ENCODE results near the gene BARX1. TPM values are rescaled to one million over a fixed set of nuclear protein-coding genes. Genes with fewer than 3 reads are reported as not detected.
"Not testable (repeated sequence)": the region's sequence is repeated elsewhere in the genome, so short reads cannot be mapped to it uniquely, and the experiment has no call there.

Gene BARX1, protein sequence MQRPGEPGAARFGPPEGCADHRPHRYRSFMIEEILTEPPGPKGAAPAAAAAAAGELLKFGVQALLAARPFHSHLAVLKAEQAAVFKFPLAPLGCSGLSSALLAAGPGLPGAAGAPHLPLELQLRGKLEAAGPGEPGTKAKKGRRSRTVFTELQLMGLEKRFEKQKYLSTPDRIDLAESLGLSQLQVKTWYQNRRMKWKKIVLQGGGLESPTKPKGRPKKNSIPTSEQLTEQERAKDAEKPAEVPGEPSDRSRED
- not detected in 2 replicates for total RNA-seq (2014; rRNA removed)
- polyA plus RNA-seq (2012), result 0.19 TPM

DNA sequence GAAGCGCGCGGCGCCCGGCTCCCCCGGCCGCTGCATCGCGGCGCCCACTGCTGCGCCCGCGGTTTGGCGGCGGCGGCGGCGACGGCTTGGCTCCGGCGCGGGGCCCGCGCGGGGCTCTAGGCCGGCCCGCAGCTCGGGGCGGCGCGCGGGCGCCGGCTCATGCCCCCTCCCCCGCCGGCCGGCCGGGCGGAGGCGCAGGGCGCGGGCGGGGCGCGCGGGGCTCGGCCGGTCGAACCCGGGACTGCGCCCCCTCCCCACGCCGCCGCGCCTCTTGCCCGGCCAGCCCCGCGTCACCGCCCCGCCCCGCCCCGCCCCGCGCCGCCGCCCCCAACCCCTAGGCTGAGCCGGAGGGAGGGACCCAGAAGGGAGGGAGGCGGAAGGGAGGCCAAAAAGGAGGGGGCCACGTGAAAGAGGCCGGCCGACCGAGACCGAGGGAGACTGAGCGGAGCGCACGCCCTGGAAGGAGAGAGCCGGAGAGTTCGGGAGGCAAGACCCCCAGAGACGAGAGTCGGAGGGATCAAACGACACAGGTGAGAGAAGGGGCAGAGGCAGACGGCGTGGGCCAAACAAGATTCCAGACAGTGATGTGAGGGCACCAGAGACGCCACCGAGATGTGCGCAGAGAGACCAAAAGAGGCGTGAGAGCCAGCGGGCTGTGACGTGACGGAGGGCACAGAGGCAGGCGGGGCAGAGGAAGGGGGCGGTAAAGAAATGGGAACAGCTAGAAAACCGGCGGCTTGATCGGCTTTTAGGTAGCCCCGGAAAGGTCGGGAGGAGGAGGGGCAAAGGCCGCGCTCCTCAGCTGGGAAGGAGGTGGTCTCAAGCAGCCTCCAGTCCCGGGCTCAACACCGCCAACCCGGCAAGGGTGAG is at the start of gene BARX1:
Gene BARX1, minus strand, starts transcription at position 245 of the 870 bp plus-strand sequence. Its CDS starts 209 bp downstream, at position 36.
- DNase-seq (ENCODE audit: low read depth), result no peak

DNA sequence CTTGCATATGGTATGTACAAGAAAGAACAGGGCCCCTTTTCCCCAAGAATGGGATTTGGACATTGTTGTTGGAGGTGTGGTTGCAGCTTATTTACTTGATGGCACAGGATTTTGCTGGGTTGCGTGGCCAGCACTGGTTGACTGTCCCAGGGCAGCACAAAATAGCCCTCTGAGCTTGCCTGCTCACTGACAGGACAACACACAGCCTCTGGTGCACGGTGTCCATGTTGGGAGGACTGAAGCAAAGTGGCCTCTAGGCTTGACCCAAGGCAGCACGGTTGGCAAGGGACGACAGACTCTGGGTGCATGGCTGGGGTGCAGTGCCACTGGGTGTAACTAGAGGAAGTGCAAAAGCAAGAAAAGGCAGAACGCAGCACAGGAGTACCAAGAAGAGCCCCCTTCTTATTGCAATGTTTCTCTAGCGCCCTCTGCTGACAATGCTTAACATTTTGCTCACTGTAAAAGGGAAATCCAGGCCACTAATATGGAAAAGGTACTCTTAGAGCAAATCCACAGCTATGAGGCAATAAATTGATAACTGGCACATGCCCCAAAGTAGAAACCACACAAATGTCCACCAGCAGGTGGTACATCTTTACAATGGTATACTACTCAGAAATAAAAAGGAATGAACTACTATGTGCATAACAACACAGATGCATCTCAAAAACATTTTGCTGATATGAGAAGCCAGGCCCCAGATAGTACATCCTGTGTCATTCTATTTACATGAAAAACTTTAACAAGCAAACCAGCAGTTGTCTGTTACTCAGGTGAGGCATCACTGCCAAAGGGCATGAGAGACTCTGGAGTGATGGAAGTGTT is 47.4 kb upstream of the BARX1 start:
- DNase-seq (ENCODE audit: low read depth), result peak; percentile 44

DNA sequence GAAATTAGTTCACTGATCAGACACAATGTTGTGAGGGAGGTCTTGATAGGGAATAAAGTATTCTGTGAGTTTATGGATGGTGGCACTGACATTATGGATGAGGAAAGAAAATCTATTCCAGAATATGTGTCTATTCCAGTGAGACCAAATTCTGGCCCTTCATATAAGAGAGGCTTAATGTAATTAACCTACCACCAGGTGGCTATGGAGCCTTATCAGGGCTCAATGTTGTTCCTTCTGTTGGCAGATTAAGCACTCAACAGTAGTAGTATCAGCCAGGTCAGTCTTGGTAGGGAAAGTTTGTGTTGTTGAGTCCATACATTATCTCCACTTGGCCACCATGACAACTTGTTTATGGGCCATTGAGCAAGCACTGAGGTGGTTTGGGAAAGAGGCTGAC is 41.7 kb upstream of the BARX1 start:
- no peak for DNase-seq (ENCODE audit: low read depth)

DNA sequence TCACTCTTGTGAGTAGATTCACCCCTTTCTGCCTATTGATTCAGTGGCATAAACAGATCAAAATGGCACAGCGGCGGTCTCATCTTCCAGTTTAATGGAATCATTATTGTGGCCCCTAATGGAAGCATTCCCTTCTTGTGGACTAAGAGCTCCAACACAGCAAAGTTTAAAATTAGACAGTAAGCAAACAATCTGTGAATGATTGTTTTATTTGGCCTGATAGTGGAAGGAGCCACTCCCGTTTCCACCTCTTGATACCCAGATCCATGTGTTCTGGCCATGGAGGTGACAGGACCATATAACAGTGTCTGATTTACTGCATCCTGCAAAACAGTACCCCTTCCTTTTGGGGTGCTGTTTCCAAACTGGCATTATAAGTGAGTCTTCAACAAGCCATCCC is 41.2 kb upstream of the BARX1 start:
- no peak for DNase-seq (ENCODE audit: low read depth)

DNA sequence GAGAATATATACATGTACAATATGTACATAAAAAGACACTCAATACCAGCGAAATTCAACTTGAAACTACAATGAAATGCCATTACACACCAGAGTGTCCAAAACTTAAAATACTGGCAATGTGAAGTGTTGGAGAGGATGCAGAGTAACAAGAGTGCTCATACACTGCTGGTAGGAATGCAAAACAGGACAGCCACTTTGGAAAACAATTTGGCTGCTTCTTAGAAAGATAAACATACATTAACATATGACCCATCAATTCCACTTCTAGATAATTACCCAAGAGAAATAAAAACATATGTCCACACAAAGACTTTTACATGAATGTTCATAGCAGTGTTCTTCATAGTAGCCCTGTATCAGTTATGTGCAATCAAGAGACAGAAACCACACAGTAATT is 39.4 kb upstream of the BARX1 start:
- DNase-seq (ENCODE audit: low read depth), result no peak

DNA sequence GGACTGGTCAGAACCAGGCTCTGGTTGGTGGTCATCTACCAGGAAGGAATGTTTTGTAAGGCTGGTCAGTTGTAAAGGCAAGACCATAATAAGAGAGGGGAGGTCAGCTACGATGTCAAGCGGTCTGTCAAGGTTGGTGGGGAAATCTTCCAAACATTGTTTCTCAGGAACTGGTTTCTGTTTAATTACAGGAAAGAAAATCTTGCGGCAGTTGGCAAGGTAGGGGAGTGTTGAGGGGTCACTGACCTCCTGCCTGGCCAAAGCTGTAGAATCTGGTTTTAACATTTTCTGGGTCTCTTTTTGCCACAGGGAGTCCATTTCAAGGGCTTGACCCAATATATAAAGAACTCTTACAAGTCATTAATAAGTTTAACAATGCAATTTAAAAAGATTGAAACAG is 39.0 kb upstream of the BARX1 start:
- DNase-seq (ENCODE audit: low read depth), result no peak

DNA sequence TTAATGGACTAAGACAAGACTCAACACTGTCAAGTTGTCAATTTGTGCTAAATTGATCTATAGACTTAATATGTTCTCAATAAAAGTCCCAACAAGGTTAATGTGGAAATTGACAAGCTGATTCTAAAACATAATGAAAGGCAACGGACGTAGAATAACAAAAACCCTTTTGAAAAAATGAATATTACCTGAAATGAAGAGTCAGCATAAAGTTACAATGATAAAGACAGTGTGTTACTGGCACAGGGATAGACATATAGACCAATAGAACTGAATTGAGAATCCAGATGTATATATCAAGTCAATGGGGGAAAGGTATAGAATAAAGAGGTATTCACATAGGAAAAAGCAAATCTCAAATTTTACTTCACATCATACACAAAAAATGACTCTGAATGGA is 37.7 kb upstream of the BARX1 start:
- DNase-seq (ENCODE audit: low read depth), result no peak

DNA sequence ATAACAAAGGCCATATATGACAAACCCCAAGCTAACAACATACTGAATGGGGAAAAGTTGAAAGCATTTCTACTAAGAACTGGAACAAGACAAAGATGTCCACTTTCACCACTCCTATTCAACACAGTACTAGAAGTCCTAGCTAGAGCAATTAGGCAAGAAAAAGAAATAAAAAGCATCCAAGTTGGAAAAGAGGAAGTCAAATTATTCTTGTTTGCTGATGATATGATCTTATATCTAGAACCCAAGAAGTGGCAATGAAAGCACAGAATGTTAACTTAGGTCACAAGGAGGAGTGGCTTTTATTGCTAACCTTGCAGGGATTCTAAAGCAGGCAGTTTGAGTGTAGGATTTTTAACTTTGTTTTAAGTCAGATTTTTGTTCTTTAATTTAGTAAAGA is 35.3 kb upstream of the BARX1 start:
- no peak for DNase-seq (ENCODE audit: low read depth)

DNA sequence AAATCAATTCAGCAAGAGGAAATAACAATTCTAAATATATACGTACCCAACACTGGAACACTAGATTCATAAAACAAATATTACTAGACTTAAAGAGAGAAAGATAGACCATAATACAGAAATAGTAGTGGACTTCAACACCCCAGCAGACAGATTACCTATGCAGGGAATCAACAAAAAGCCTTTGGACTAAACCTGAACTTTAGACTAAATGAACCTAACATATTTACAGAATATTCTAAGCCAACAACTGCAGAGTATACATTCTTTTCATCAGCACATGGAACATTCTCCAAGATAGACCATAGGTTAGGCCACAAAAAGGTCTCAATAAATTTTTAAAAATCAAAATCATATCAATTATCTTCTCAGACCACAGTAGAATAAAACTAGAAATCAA is 32.9 kb upstream of the BARX1 start:
- no peak for DNase-seq (ENCODE audit: low read depth)

DNA sequence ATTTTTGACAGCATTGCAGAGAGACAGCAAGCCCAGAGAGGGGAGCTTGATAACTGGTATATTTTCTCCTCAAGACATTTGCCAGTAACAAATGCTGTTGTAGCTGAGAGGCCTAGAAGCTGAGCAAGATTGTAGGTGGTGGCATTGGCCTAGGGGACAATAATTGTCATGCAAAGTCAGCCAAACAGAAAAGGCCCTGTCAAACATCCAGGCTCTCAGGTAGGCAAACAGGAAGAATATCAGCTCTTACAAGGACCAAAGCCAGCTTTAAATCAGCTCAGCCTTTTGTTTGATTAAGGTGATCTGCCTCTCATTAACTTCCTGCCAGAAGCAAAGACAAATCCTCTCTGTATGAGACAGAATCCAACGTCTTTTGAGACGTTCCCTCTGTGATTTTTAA is 29.7 kb upstream of the BARX1 start:
- DNase-seq (ENCODE audit: low read depth), result no peak

DNA sequence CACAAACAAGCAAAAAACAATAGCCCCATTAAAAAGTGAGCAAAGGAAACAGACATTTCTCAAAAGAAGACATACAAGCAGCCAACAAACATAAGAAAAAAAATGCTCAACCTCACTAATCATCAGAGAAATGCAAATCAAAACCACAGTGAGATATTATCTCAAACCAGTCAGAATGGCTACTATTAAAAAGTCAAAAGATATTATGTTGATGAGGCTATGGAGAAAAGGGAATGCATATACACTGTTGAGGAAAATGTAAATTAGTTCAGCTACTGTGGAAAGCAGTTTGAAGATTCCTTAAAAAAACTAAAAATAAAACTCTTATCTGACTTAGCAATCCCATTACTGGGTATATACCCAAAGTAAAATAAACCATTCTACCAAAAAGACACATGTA is 28.7 kb upstream of the BARX1 start:
- no peak for DNase-seq (ENCODE audit: low read depth)

DNA sequence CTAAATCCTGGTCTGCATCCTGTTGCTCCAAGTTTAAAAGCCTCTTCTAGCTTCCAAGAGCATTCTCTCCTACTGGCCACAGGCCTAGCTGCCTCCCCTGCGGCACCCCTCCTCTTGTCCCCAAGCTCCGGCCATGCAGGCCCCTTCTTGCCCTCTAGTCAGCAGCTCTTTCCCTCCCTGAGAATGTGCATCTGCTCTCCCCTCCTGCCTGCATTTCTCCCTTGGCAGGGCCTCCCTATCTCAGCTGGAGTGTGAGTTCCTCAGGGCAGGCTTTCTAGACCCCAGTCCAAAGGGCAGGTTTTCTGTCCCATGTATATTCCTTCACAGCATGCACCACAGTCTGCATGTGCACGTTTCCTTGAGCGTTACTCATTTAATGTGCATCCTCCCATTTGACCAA is 24.6 kb upstream of the BARX1 start:
- DNase-seq (ENCODE audit: low read depth), result no peak

DNA sequence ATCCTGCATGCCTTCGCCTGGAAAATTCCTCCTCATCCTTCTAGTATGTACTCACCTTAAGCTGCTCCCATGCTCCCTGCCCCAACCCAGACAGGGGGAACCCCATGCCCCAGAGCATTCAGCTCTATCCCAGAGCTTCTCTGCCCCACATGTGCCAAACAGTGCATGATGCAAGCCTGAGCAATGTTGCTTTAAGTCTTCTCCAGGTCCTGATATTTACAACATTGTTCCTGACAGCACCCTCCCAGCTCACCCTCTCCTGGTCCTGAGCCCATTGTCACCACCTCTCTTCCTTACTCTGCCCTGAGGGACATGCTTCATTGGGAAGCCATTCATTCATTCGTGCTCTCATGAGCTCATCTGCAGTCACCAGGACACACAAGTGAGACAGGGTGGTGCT is 23.4 kb upstream of the BARX1 start:
- no peak for DNase-seq (ENCODE audit: low read depth)

DNA sequence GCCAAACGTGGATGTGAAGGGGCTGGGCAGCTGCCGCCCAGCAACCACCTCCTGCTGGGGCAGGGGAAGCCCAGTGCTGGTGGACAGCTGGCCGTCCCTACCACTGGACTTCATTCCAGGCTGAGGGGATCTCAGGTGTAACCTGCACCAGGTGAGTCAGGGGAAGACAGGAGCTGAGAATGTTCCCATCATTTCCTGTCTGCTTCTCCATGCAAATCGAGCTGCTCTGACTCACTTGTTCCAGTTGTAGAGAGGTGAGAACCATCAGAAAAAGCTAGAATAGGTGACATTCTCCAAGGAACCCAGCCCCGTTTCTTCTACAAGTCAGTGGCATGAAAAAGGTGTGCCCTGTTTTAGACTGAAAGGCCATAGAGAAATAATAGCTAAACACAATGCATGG is 21.8 kb upstream of the BARX1 start:
- no peak for DNase-seq (ENCODE audit: low read depth)

DNA sequence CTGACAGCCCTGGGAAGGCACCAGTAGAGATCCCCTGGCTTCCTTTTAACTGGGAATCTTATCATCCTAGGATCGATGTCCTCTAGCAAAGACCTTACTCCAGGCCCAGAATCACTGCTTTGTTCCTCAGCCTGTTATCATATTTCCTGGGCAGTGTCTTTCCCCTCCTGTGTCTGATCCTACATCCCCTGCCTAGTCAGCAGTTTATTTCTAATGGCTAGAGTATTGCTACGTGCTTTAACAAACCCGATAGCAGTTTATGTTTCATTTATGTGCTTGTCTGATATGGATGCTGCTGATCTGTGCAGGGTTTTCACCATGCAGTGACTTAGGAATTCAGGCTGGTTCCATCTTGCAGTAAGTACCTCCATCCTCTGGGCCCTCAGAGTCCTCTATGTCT is 20.9 kb upstream of the BARX1 start:
- DNase-seq (ENCODE audit: low read depth), result no peak

DNA sequence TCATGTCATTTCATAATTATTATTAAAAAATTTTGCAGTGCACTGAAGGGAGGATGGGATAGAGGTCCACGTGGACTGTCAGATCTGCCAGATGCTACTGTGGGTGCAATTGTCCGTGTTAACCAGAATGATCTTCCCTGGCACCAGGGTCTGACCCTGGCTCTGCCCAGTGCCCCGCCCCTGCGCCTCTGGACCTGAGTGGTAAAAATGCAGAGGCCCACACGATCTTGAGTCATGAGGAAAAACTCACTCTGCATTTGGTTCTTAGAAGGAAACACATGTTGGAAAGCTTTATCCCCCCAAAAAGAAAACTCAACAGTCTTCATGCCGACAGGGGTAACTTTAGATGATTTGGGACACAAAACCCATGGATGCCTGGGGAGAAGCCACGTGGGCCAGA is 20.1 kb upstream of the BARX1 start:
- no peak for DNase-seq (ENCODE audit: low read depth)

DNA sequence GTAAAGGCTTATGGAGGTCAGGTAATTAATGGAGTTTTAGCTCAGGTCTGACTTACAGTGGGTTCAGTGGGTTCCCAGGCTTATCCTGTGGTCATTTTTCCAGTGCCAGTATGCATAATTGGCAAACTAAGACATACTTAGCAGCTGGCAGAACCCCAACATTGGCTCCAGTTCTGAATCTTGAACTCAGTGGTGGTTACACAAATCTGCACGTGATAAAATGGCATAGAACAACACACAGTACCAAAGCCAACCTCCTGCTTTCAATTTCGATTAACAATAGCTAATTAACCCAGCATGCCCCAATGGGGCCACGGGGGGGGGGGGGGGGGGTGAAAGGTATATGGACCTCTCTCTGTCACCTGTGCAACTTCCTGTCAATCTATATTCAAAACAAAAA is 19.0 kb upstream of the BARX1 start:
- no peak for DNase-seq (ENCODE audit: low read depth)

DNA sequence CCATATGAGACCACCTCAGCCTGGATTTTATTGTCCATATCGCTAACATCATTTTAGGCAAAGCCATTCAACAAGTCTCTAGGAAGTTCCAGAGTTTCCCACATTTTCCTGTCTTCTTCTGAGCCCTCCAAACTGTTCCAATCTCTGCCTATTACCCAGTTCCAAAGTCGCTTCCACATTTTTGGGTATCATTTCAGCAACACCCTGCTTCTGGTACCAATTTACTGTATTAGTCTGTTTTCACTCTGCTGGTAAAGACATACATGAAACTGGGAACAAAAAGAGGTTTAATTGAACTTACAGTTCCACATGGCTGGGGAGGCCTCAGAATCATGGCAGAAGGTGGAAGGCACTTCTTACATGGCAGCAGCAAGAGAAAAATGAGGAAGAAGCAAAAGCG is 17.5 kb upstream of the BARX1 start:
- DNase-seq (ENCODE audit: low read depth), result not testable (repeated sequence)

DNA sequence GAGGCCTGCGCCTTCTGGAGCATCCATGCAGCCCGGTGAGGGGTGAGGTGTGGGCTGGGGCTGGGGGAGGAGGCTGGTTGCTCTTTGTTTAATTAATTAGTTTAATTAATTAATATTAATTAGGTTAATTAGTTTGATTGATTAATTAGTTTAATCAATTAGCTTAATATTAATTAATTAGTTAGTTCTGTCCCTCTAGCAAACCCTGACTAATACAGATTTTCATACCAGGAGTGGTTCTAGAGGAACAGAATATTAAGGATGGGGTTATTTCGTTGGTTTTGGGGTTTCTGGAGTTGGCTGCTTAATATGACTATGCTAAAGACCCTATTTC is 14.1 kb upstream of the BARX1 start:
- no peak for DNase-seq (ENCODE audit: low read depth)

DNA sequence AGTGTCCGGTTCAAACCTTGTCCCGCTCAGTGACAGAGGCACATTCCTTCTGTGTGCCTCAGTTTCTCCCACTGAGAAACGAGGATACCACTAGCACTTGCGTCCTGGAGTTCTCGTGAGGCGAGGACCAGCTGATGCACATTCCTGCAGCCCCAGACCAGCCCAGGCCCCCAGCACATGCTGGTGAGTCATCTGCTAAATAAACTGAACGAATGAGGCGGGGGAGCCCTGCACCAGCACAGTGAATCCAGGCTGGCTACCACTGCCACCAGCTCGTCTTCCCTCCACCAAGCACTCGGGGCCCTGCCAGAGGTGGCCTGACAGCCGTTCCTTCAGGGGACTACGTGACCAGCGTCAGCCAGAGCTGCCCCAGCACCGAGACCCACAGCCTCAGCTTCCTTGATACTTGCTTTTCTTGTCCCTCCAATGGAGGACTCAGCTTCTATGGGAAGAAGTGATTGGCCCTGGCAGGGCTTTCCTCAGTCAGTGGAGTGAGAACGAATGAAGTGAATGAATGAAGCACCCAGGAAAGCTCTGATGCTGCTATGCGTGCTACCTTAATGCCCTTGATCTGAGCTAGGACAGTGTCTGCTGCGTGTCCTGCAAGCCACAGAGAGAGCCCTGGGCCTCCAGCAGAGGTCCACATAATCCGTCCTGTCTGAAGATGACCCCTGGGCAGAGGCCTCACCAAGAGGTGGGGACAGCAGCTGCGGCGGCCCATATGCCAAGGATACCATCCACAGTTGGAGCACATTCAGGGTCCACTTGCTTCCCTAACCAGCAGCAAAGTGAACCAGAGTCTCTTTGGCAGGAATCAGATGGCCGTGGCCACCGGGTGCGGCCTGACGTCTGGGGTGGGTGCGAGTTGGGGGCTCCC is 13.5 kb upstream of the BARX1 start:
- no peak for DNase-seq (ENCODE audit: low read depth)

DNA sequence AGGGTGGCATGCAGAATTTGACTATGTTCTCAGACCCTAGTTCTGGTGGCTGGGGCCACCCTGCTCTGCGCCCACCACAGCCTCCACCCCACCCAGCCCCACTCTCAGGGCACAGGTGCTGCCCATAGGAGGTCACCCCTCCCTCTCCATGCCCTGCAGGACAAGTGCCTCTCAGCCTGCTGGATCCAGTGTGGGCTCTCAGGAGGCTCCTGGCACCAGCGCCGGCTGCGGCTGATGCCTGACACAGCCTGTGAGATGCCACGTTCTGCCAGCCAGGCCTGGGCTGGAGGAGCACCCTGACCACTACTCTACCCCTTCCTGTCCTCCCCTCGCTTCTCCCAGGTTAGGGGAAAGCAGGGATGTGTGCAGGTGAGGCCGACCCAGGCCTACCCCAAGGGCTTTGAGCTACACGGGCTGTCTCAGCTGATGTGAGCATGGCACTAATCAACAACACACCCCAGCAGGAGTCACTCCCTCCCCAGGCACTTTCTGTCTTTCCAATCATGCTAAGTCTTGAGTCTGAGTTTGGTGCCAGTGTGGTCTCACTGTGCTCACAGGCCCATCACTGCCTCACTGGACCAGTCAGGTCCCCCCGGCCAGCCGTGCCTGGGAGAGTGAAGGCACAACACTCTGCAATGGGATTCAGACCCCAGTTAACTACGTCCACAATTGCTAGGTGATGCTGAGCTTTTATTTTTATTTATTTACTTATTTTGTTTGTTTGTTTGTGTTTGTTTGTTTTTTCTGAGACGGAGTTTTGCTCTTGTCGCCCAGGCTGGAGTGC is 12.1 kb upstream of the BARX1 start:
- no peak for DNase-seq (ENCODE audit: low read depth)

All from LHCN-M2 (cell line).